ENCODE measurements around the gene COX14. TPM values are rescaled to one million over a fixed set of nuclear protein-coding genes. Genes with fewer than 3 reads are reported as not detected.

COX14 gene
- total RNA-seq, 2 donors from 2014 or later: 139 to 181 TPM

- no peaks in the 10 kb centered on the region for H3K36me3 ChIP-seq
- no peak for DNase-seq (ENCODE audit: low spot score)
- no peaks in the 10 kb centered on the region for H3K27me3 ChIP-seq
- H3K9me3 ChIP-seq: no peaks in the 10 kb centered on the region
- H3K27ac ChIP-seq: peak overlapping the region; percentile 85 to 96
- H3K4me3 ChIP-seq: peak overlapping the region in 1 of 2 donors; percentile 39
- no peak for TF ChIP-seq CTCF (IDR thresholded peaks at IDR 0.05)
- H3K4me1 ChIP-seq: peaks cover 0 to 44% of the 10 kb centered on the region in 2 donors
These were observed 692 bp upstream of the COX14 start for GRCh38 chr12:50111395-50111692.

GRCh38 chr12:50112456-50113218 is 601 bp downstream of the COX14 start:
- TF ChIP-seq CTCF (IDR thresholded peaks at IDR 0.05): no peak
- Histone ChIP-seq H3K9me3 (no peaks in the 10 kb centered on the region), H3K4me3 (peak overlapping the region; percentile 77 to 99), H3K27me3 (no peaks in the 10 kb centered on the region), H3K27ac (peak overlapping the region; percentile 90 to 98), H3K36me3 (no peaks in the 10 kb centered on the region), H3K4me1 (peaks cover 0 to 52% of the 10 kb centered on the region in 2 donors)
- DNase-seq (ENCODE audit: low spot score): no peak

DNA sequence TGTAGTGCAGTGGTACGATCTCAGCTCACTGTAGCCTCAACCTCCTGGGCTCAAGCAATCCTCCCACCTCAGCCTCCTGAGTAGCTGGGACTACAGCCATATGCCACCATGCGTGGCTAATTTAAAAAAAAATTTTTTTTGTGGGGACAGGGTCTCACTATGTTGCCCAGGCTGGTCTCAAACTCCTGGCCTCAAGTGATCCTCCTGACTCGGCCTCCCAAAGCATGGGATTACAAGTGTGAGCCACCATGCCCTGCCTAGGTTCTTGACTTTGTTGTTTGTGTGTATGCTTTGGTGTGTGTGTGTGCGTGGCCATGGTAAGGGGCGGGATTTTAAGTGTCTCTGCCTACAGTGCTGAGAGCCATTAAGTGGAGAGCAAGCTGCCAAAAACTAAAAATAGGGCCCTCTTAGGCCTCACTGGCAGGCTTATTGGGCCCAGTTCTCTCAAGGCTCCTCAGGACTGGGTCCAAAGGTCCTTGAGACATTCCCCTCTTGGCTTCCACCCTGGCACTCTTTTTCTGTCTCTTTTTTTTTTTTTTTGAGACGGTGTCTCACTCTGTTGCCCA is 5.1 kb downstream of the COX14 start:
- Histone ChIP-seq H3K36me3 (peaks cover 26% of the 10 kb centered on the region), H3K4me3 (no peak overlapping the region), H3K27me3 (no peaks in the 10 kb centered on the region), H3K27ac (peak overlapping the region; percentile 14 to 40), H3K9me3 (no peaks in the 10 kb centered on the region), H3K4me1 (peaks cover 0 to 27% of the 10 kb centered on the region in 2 donors)
- no peak for TF ChIP-seq CTCF (IDR thresholded peaks at IDR 0.05)
- no peak for DNase-seq (ENCODE audit: low spot score)

DNA sequence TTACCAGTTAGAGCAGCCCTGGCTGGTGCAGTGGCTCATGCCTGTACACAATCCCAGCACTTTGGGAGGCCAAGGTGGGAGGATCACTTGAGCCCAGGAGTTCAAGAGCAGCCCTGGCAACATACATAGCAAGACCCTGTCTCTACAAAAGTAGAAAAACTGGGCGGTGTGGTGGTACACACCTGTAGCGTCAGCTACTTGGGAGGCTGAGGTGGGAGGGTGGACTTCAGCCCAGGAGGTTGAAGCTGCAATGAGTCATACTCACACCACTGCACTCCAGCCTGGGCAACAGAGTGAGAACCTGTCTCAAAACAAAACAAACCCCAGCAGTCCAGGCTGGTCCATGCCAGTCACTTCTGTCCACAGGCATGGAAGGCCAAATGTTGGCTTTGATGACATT is 7.4 kb downstream of the COX14 start:
- DNase-seq (ENCODE audit: low spot score): no peak
- no peaks in the 10 kb centered on the region for H3K9me3 ChIP-seq
- no peak for TF ChIP-seq CTCF (IDR thresholded peaks at IDR 0.05)
- peaks cover 33% of the 10 kb centered on the region for H3K36me3 ChIP-seq
- H3K4me3 ChIP-seq: no peak overlapping the region
- H3K27ac ChIP-seq: no peak overlapping the region
- H3K27me3 ChIP-seq: no peaks in the 10 kb centered on the region
- H3K4me1 ChIP-seq: peaks cover 0 to 9% of the 10 kb centered on the region in 2 donors

GRCh38 chr12:50120521-50120920 is 8.5 kb downstream of the COX14 start:
- peaks cover 0 to 8% of the 10 kb centered on the region in 2 donors for H3K4me1 ChIP-seq
- no peaks in the 10 kb centered on the region for H3K27me3 ChIP-seq

More at GRCh38 chr12:50120521-50120920, 8.5 kb downstream of the COX14 start:
- TF ChIP-seq CTCF (IDR thresholded peaks at IDR 0.05): no peak
- H3K9me3 ChIP-seq: no peaks in the 10 kb centered on the region
- peaks cover 33% of the 10 kb centered on the region for H3K36me3 ChIP-seq
- DNase-seq (ENCODE audit: low spot score): no peak
- no peak overlapping the region for H3K4me3 ChIP-seq
- no peak overlapping the region for H3K27ac ChIP-seq
